Renal pelvis (tissue), 12 donors: ENCODE results near the gene ADI1. TPM values are rescaled to one million over a fixed set of nuclear protein-coding genes. Genes with fewer than 3 reads are reported as not detected.

Experiments used
- DNase-seq: peaks from one replicate; pipeline ENCODE4 v3.0.0-alpha.2; 2013
- long read RNA-seq, 16 experiments: transcript quantifications; one replicate each; lab custom pipeline, GENCODE V29; 2026
- polyA plus RNA-seq, 3 donors: library from polyadenylated mRNA; unstranded; fragments of 120-200 nt; gene quantifications; one replicate each; pipeline ENCODE4 v1.2.1, GENCODE V29; 2013; ENCODE audit not compliant: insufficient read length in 3 of 3

ADI1 gene
- polyA plus RNA-seq = 10 to 100 TPM; 70.3 to 77.0 (median 76.4) TPM
- long read RNA-seq, donor 1, transcript ADI1-201 (4 exons, 2,391 nt) = major isoform, 65 of 74 reads
- long read RNA-seq, donor 1, partial matches to known transcripts = 9 of 74 reads
- long read RNA-seq, donor 1, other reads (novel, unspliced or antisense) = 0 of 74 reads
- long read RNA-seq, donor 2, transcript ADI1-201 (4 exons, 2,391 nt) = major isoform, 70 of 77 reads
- long read RNA-seq, donor 2, partial matches to known transcripts = 7 of 77 reads
- long read RNA-seq, donor 2, other reads (novel, unspliced or antisense) = 0 of 77 reads
- long read RNA-seq, donor 3, transcript ADI1-201 (4 exons, 2,391 nt) = major isoform, 61 of 61 reads
- long read RNA-seq, donor 3, partial matches to known transcripts = 0 of 61 reads
- long read RNA-seq, donor 3, other reads (novel, unspliced or antisense) = 0 of 61 reads
- long read RNA-seq, donor 4, transcript ADI1-201 (4 exons, 2,391 nt) = major isoform, 88 of 96 reads
- long read RNA-seq, donor 4, partial matches to known transcripts = 7 of 96 reads
- long read RNA-seq, donor 4, other reads (novel, unspliced or antisense) = 0 of 96 reads
- long read RNA-seq, donor 5, transcript ADI1-201 (4 exons, 2,391 nt) = major isoform, 35 of 35 reads
- long read RNA-seq, donor 5, partial matches to known transcripts = 0 of 35 reads
- long read RNA-seq, donor 5, other reads (novel, unspliced or antisense) = 0 of 35 reads
- long read RNA-seq, donor 6, transcript ADI1-201 (4 exons, 2,391 nt) = major isoform, 90 of 92 reads
- long read RNA-seq, donor 6, partial matches to known transcripts = 0 of 92 reads
- long read RNA-seq, donor 6, other reads (novel, unspliced or antisense) = 0 of 92 reads
- long read RNA-seq, donor 7, transcript ADI1-201 (4 exons, 2,391 nt) = major isoform, 83 of 88 reads
- long read RNA-seq, donor 7, partial matches to known transcripts = 5 of 88 reads
- long read RNA-seq, donor 7, other reads (novel, unspliced or antisense) = 0 of 88 reads
- long read RNA-seq, donor 8, transcript ADI1-201 (4 exons, 2,391 nt) = major isoform, 35 of 35 reads
- long read RNA-seq, donor 8, partial matches to known transcripts = 0 of 35 reads
- long read RNA-seq, donor 8, other reads (novel, unspliced or antisense) = 0 of 35 reads
- long read RNA-seq, donor 9, transcript ADI1-201 (4 exons, 2,391 nt) = major isoform, 82 of 88 reads
- long read RNA-seq, donor 9, partial matches to known transcripts = 6 of 88 reads
- long read RNA-seq, donor 9, other reads (novel, unspliced or antisense) = 0 of 88 reads
- long read RNA-seq, donor 10, transcript ADI1-201 (4 exons, 2,391 nt) = major isoform, 73 of 73 reads
- long read RNA-seq, donor 10, partial matches to known transcripts = 0 of 73 reads
- long read RNA-seq, donor 10, other reads (novel, unspliced or antisense) = 0 of 73 reads
- long read RNA-seq, donor 11, transcript ADI1-201 (4 exons, 2,391 nt) = major isoform, 50 of 50 reads
- long read RNA-seq, donor 11, partial matches to known transcripts = 0 of 50 reads
- long read RNA-seq, donor 11, other reads (novel, unspliced or antisense) = 0 of 50 reads
- long read RNA-seq, donor 12, transcript ADI1-201 (4 exons, 2,391 nt) = major isoform, 104 of 106 reads
- long read RNA-seq, donor 12, partial matches to known transcripts = 0 of 106 reads
- long read RNA-seq, donor 12, other reads (novel, unspliced or antisense) = 0 of 106 reads
- long read RNA-seq, donor 13, transcript ADI1-201 (4 exons, 2,391 nt) = major isoform, 24 of 24 reads
- long read RNA-seq, donor 13, partial matches to known transcripts = 0 of 24 reads
- long read RNA-seq, donor 13, other reads (novel, unspliced or antisense) = 0 of 24 reads
- long read RNA-seq, donor 14 = 0 reads
- long read RNA-seq, donor 15, transcript ADI1-201 (4 exons, 2,391 nt) = major isoform, 131 of 138 reads
- long read RNA-seq, donor 15, partial matches to known transcripts = 5 of 138 reads
- long read RNA-seq, donor 15, other reads (novel, unspliced or antisense) = 0 of 138 reads
- long read RNA-seq, donor 16, transcript ADI1-201 (4 exons, 2,391 nt) = major isoform, 77 of 77 reads
- long read RNA-seq, donor 16, partial matches to known transcripts = 0 of 77 reads
- long read RNA-seq, donor 16, other reads (novel, unspliced or antisense) = 0 of 77 reads

DNA sequence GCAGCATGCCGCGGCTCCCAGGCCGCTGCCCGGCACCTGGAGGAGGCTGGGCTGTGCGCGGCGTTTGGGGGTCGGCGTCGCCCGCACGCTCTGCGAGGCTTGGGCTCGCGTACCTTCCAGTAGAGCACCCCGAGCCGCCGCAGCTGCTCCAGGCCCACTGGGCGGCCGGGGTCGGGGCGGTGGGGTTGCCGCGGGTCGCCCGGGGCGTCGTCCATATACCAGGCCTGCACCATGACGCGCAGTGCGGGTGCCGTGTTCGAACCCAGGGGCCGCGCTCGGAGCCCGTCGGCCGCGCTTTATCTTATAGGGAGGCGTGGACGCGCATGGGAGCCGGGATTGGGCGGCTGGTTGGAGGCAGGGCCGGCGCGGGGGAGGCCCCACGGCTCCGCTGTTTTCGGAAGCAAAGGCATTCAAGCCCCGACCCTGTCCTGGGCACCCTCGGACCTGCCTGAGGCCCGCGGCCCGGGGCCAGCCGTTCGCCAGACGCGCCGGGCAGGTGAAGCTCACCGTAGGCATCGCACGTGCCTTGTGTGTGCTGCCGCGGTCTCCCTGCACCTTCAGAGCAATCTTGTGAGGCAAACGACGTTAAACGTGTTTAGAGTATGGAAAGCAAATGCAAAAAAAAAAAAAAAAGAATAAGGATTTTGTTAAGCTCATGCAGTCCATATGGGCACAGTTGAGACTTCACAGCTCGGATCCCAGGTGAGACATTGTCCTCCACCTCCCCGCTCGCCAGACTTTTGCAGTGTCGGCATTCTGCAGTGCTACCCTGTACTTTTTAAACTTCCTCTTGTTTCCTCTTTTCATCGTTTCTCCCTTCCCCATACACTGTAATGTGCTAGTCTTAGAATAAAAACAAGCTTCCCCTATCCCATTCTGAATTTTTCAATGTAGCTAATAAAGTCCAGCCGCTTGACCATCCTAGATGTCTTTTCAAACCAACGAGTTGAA is at the start of gene ADI1:
ADI1 (minus strand) TSS at position 277 of the 951 bp plus-strand sequence; CDS start at position 233, 44 bp downstream.
- DNase-seq = peak; percentile 70

- no peak for DNase-seq
These were observed 47.5 kb upstream of the ADI1 start for GRCh38 chr2:3566806-3567205.

DNA sequence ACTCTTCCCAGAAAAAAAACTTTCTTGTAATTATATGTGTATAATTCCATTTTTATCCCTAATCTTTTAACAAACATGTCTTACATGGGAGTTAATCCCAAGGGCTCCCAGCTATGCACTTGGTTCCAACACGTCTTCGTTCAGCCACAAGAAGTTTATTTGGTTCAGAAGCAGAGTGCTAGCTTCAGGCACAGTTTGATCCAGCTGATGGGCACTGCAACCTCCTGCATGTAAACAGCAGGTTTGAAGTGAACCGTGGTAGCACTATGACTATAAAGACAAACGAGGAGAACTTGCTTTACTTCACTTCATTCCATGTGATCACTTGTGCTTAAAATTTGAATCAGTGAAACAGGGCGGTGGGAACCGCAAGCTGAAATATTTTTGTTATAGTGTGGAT is 45.8 kb upstream of the ADI1 start:
- no peak for DNase-seq

DNA sequence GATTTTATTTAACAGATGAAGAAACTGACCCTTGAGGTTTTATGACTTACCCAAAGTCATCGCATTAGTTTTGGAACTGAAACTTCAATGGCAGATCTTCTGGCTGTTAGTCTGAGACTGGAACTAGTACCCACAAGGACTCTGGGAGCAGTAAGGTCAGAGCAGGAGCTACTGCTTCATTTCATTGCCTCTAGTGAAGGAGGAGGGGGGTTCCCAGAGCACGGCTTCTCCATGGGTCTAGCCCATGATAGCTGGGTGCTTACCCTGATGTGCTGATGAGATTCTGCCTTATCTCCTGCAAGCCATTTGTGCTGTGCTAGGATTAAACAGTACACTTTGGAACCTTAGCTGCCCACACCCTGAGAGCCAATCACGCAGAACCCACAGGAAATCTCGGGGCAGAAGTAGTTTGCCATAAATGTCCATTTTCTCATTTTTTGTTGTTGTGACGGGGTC is 44.2 kb upstream of the ADI1 start:
- no peak for DNase-seq

DNA sequence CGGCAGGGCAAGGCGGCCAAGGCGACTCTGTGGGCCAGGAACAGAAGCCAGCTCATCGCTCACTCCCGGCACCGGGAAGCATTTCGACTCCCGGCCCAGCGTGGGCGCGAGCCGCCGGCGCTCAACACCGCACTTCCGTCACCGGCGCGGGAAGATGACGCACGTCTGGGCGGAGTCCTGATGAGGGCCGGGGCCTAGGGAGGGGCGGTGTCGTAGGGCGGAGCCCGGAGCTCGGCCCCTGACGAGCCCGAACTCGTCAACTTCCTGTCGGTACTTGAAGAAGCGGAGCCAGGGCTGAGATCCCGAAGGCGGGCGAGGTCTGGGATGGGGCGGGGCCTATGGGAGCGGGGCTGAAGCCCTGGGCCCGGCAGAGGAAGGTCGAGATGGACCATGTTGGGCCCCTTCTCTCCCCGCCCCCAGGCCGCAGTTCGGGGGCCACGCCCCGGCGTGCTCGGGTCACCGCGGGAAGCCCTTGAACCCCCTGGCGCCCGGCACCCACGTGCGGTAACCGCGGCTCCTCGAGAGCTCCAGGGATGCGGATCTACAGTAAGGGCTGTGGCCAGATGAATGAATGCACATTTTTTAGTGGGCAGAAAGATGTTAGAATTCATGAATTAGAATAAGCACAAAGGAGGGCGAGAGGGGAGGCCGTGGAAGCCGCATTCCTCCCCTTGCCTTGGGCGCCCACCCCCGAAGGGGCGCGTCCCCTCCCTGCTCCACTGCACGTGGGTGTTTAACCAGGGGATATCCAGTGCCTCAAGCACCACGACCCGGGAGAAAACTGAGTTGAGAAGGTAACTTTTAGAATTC is 39.1 kb upstream of the ADI1 start, which contains the start of gene RNASEH1:
RNASEH1 (minus strand) TSS at position 129 of the 810 bp plus-strand sequence; CDS start at position 56, 73 bp downstream.
- DNase-seq = peak; percentile 98

GRCh38 chr2:3557639-3558204 is 38.4 kb upstream of the ADI1 start:
- no peak for DNase-seq

DNA sequence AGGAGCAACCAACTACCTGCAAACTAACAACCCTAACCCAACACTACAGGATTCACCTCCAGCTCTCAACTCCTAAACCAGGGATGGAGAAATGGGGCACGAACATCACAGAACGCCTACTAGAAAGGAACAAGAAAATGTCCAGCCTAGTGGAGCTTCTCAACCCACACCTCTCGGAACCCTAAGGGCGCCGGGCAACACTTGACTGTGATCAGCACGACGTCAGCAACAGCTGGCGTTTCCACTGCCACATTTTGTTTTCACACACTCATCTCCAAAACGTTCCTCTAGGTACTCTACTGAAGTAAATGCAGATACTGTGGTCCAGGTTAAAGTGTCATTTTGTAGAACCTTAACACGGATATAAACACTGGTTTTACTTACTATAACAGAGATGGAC is 34.6 kb upstream of the ADI1 start:
- no peak for DNase-seq

DNA sequence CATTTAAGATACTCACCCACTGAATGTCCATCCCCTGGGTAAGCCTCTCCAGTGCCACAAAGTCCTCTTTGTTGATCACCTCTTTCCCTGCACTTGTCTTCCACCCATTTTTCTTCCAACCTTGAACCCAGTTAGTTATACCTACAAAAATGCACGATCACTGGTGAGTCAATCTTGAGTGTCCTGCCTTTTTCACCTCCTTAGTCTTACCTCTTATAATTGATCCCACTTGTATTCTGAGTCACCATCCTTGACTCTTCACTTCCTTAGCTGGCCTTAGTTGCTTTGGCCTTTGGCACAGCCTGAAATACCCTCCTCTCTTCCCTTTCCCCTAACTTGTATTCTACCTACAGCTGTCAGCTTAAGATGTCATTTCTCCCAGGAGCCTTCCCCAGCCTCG is 28.6 kb upstream of the ADI1 start:
- no peak for DNase-seq

GRCh38 chr2:3545788-3546478 is 26.6 kb upstream of the ADI1 start:
- no peak for DNase-seq

- no peak for DNase-seq
These were observed 23.8 kb upstream of the ADI1 start for GRCh38 chr2:3543023-3543683.

DNA sequence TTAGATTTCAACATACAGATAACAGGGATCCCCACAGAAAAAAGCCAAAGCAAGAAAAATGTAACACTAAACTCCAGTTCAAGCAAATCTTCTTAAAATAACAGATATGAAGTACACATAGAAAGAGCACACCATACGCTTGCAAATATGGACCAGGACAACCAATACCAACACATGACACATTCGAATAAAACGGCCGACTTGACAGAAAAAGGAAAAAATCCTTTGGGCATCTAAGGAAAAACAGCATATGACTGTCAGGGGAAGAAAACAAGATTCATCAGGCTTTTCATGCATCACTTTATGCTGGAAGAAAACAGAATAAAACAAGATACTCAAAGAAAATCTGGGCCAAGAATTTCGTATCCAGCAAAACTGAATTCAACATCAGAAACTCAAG is 22.8 kb upstream of the ADI1 start:
- DNase-seq = no peak

DNA sequence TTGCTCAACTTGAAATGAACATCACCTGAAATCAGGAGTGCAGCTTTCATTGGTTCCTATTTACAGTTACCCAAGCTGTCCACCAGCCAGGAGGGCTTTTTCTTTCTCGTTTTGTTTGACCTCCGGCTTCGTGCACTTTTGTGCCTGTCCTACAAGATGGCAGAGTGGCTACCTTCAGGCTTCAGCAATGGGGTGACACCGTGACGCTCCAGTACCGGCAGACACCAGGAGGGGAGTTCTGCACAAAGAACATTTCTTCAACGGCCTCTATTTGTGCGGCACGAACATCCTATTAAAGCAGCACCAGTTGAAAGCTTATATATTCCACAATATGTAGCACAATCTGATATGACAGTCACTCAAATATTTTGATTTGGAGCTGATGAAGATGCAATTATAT is 20.5 kb upstream of the ADI1 start:
- no peak for DNase-seq

GRCh38 chr2:3536682-3537632 is 17.6 kb upstream of the ADI1 start:
- peak; percentile 53 for DNase-seq

- DNase-seq = peak; percentile 79
These were observed 16.7 kb upstream of the ADI1 start for GRCh38 chr2:3535794-3536681.
